ENCODE data around the gene TDRD10.
A peak's percentile ranks its signal among the peaks of the same experiment; 100 is the strongest.
"Not testable (repeated sequence)": the region's sequence is repeated elsewhere in the genome, so short reads cannot be mapped to it uniquely, and the experiment has no call there.

The TDRD10 gene

DNA sequence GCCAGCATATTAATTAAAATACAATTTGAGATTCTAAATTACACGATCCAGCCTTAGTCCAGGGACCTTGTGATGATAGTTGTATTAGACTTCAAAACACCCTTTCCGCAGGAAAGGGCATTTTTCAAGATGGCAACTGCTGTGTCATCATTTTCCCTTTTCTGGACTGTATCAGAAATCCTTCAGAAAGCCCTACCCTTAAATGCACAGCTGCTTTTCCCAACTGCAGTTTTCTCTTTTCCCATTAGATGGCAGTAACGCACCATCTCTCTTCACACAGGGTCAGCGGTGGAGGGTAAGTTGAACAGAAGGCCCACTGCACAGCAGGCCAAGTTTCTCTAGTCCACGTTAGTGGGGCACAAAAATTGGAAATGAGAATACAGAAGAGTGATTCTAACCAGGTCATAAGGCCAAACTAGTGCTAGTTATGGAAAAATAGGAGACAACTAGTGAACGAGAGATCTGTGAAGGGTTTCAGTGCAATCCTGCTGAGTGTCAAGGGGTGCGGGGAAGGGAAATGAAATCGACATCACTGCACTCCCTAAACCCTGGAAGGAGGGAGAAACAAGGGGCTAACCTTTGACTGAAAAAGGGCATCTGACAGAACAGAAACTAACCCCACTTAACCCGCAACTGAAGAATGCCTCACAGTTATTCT lies 22.1 kb upstream of the TDRD10 start:
- DNase-seq (ENCODE audit: low spot score): peak; percentile 84

DNA sequence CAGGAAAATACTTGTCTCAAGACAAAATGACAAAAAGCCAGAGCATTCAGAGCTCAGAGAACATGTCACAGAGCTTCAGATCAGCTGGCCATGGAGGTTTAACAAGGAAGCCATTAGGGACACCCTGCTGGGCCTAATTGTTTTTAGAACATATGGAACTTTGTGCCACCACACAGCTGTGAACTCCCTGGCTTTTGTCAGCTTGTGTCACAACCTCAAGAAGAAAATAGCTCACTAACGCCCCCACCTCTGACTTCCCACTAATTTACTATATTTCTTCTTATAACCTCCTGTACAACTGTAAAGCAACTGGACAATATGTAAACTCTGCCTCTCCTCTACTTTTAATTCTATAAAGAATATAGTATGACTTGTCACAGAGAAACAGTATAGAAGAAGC lies 21.0 kb upstream of the TDRD10 start:
- no peak for DNase-seq (ENCODE audit: low spot score)

- peak; percentile 85 for DNase-seq (ENCODE audit: low spot score)
Measured at GRCh38 chr1:154483941-154484803, 17.8 kb upstream of the TDRD10 start.

DNA sequence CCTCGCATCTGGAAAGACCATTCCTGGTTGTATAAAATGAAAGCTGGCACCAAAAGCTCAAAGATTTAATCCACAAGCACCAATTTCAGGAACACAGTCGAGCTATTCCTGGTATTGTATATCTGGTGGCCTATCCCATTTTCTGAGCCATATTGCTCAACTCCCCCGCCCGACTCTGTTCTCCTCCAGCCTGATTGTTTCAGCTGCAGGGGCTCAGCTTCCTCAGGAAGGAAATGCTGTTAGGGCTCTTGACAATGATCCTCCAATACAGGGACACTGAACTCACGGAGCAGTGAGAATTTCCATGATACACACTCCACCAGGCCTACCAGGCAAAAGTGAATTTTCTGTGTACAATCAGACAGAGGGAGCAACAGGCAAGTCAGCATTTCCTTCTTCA lies 16.9 kb upstream of the TDRD10 start:
- no peak for DNase-seq (ENCODE audit: low spot score)

DNA sequence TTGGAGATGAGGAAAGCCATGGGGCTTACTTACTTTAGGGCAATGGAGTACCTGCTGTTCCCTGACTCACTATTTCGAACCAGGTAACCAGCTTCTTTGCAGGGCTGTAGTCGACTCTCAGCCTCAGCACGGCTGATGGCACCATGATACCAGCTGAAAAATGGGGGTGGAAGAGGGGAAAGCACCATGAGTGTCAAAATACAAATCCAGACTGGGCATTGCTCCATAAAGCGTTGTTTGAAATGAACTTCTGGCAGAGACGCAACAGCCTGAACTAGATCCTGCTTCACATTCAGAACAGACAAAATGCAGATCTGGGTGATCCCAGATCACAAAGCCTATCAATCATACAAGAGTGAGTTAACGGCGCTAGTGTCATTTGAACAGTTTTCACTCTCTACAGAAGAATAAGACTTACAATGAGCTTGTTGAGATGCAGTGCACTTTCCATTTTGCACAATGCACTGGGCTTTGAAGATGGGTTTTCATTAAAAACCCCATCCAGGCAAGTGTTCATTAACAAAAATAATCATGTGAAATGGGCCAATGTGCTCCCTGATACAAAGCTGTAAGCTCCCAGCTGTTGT lies 16.0 kb upstream of the TDRD10 start:
- no peak for DNase-seq (ENCODE audit: low spot score)

- not testable (repeated sequence) for DNase-seq (ENCODE audit: low spot score)
Measured at GRCh38 chr1:154486756-154487155, 15.3 kb upstream of the TDRD10 start.

DNA sequence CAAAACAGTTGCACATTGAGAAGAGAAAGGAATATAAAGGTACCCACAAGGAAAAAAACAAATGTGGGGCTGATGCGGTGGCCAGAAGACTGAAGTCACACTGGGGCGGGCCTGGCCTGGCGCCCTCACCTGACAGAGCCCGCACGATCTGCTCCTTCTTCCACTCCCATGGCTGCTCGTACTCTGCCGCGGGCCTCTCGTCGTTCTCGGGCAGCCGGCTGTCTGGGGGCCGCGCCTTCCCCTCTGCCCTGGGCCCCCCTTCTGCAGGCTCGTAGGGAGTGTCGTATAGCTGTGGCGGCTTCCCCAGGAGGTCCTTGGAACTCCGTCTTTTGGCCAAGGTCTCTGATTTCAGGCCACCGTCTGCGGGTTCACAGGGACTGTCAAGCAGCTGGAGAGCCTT lies 13.1 kb upstream of the TDRD10 start:
- DNase-seq (ENCODE audit: low spot score): no peak

DNA sequence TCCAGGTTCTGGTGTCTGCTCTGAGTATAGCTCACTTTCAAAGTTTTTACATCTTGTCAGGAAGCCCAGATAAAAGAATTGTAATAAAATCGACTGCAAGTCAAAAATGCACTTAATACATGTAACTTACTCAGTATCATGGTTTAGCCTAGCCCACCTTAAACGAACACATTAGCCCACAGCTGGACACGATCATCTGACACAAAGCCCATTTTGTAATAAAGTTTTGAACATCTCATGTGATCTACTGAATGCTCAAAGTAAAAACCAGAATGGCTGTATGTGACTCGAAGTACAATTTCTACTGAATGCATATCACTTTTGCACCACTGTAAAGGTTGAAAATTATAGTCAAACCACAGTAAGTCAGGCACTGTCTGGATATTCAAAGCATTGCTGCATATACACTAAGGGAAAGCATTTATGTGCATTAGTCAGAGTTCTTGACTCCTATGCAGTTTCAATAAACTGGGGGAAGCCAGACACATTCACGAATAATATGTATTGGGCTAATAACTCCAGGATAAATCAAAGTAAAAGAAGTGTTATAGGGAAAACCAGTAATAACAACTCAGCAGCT lies 12.2 kb upstream of the TDRD10 start:
- DNase-seq (ENCODE audit: low spot score): no peak

DNA sequence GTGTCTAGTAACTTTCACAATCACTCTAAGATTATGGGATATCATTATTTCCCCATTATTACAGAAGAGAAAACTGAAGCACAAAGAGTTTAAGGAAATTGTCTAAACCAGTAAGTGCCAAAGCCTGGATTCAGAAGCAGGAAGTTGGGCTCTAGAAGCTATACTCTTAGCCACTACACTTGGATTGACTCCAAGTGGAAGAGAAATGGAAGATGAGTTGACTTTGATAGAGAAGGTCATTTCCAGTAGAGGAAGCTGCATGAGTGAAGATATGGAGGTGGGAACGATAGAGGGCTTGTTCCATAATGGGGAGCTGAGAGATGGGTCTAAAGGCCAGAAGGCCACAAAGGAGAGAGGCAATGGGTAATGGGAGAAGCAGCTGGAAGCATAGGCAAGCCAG lies 11.7 kb upstream of the TDRD10 start:
- no peak for DNase-seq (ENCODE audit: low spot score)

DNA sequence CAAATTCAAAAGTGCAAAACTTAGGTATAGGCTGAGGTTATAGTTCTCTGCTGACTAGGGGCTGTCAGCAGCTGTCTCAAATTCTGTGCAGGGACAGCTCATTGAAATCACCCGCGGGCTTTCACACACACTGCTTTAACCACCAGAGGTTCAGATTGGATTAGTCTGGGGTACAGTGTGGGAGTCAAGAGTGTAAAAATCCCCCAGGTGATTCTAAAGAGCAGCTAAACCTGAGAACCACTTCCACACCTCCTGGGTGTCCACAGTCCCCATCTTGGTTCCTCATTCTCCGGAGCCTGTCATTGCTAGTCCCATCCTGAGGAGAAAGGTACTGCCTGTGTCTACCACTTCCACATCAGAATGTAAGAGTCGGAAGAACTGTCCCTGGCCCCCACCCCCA lies 9.9 kb upstream of the TDRD10 start:
- DNase-seq (ENCODE audit: low spot score): no peak

DNA sequence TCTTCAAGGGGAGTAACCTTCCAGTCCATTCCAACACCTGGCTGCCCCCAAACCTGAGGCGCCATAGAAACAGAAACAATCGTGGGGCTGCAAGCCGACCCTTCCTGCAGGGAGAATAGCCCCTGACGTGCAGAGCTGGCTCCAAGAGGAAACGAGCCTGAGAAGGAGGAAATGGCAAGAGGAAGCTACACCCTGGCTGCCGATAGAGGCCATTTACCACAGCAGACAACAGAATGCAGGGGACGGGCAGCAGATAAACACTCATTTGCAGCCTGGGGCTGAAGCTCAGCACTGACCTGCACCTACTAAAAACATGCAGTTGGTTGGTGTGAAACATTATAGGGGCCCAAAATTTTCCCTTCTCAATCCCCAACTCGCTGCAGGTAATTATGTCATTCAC lies 8.7 kb upstream of the TDRD10 start:
- no peak for DNase-seq (ENCODE audit: low spot score)

- DNase-seq (ENCODE audit: low spot score): no peak
Measured at GRCh38 chr1:154495496-154496273, 6.3 kb upstream of the TDRD10 start.

DNA sequence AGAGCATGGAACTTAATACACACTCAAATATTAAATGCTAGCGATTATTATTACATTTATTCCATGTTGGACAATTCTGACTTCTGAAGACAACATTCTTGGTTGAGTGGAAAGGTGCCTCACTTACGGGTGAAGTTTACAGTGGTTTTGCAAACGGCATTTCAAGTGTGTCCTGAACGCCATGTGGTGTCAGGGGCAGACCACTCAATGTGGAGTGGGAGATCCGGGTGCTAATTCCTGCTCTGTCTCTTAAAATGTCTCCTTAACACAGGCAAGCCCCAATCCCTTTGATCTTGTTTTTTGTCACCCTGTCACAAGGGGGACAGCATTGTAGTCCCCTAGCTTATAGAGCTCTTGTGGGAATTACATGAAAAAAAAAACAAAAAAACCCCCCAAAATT lies 5.6 kb upstream of the TDRD10 start:
- DNase-seq (ENCODE audit: low spot score): no peak

DNA sequence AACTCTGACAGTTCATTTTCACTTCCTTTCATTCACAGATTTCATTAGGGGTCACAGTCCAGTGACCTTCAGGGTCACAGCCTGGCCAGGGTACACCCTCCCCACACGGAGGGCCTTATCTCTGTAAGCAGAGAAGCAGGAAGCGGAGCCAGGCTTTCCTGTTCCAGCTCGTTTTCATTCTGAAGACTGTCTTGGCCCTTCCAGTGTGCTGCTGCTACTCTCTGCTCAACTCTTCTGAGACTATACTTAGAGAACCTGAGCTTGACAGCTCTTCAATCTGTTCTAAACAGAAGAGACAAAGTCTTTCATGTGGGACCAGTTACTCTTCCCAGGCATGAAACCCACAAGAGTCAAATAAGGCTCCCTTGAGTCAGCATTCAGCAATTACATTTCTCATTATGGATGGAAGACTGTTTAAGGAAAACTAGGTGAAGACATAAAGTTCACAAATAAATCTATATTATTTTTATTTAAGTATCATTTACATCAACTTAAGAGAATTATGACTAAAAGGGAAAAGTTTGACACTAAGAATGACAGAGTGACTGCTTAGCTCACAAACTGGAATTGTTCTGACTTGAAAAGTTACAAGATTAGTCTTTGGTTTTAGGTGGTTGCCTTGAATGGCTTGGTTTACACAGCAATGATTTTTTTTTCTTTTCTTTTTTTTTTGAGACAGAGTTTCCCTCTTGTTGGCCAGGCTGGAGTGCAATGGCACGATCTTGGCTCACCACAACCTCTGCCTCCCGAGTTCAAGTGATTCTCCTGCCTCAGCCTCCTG lies 4.8 kb upstream of the TDRD10 start:
- DNase-seq (ENCODE audit: low spot score): no peak

- peak; percentile 9 for DNase-seq (ENCODE audit: low spot score)
Measured at GRCh38 chr1:154499446-154499845, 2.6 kb upstream of the TDRD10 start.

GRCh38 chr1:154500533-154500932 lies 1.5 kb upstream of the TDRD10 start:
- DNase-seq (ENCODE audit: low spot score): no peak

DNA sequence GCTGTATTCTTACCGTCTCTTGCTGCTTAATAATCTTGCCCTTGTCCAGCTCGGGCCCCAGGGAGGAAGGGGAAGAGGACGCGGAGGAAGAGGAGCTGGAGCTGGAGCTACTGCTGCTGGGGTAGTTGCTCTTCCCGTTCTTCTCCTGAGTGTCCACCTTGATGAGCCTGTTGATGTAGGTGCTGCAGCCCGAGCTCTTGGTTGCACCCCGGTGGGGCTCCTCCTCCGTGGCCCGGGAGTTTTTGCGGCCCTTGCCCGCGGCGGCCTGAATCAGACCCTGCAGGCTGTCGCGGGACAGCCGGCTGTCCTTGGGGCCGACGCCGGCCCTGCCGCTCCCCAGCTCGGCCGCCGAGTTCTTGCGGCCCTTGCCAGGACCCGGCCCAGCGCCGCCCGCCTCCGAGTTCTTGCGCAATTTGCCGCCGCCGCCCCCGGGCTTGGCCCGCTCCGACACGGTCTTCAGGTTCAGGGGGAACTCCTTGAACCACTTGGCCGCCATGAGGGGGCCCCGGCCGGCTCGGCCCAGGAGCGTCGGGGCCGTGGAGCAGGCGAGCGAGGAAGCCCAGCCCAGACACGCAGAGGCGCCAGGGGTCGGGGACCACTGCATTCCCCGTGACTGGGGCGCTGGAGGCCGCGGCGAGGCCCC lies 475 bp upstream of the TDRD10 start:
- DNase-seq (ENCODE audit: low spot score): no peak

- no peak for DNase-seq (ENCODE audit: low spot score)
Measured at GRCh38 chr1:154502744-154503115, 711 bp downstream of the TDRD10 start.

- DNase-seq (ENCODE audit: low spot score): no peak
Measured at GRCh38 chr1:154503898-154504297, 1.9 kb downstream of the TDRD10 start.

- no peak for DNase-seq (ENCODE audit: low spot score)
Measured at GRCh38 chr1:154512760-154513159, 10.7 kb downstream of the TDRD10 start.

GRCh38 chr1:154514066-154514553 lies 12.1 kb downstream of the TDRD10 start:
- DNase-seq (ENCODE audit: low spot score): no peak

All from kidney tubule cell (primary cell).